Sigmoid colon (tissue), 3 donors: ENCODE measurements around the gene C2CD4B.

Experiments
- POLR2A ChIP-seq, 2 donors: fragments of 450-650 bp; IDR thresholded peaks; one replicate each; pipeline ENCODE4 v1.6.1; 2016; ENCODE audit warnings: antibody characterized with exemption in 2 of 2, mild to moderate bottlenecking in 2 of 2, moderate library complexity in 2 of 2
- TF ChIP-seq, protein P1 (sequence below), 4 experiments: fragments of 450-650 bp in 3 of 4; fragments of 200-600 bp in 1 of 4; IDR thresholded peaks; one replicate each; pipeline ENCODE4 v1.5.1; 2016 to 2019; ENCODE audit warnings: antibody characterized with exemption in 4 of 4, mild to moderate bottlenecking in 3 of 4, moderate library complexity in 2 of 4

GRCh38 chr15:62120776-62121175 lies 44.3 kb downstream of the C2CD4B start:
- TF ChIP-seq, protein P1, sequence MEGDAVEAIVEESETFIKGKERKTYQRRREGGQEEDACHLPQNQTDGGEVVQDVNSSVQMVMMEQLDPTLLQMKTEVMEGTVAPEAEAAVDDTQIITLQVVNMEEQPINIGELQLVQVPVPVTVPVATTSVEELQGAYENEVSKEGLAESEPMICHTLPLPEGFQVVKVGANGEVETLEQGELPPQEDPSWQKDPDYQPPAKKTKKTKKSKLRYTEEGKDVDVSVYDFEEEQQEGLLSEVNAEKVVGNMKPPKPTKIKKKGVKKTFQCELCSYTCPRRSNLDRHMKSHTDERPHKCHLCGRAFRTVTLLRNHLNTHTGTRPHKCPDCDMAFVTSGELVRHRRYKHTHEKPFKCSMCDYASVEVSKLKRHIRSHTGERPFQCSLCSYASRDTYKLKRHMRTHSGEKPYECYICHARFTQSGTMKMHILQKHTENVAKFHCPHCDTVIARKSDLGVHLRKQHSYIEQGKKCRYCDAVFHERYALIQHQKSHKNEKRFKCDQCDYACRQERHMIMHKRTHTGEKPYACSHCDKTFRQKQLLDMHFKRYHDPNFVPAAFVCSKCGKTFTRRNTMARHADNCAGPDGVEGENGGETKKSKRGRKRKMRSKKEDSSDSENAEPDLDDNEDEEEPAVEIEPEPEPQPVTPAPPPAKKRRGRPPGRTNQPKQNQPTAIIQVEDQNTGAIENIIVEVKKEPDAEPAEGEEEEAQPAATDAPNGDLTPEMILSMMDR (IDR thresholded peaks at IDR 0.05): no peak
- no peak for TF ChIP-seq POLR2A (IDR thresholded peaks at IDR 0.05)
